ENCODE results near the gene CAT.

DNA sequence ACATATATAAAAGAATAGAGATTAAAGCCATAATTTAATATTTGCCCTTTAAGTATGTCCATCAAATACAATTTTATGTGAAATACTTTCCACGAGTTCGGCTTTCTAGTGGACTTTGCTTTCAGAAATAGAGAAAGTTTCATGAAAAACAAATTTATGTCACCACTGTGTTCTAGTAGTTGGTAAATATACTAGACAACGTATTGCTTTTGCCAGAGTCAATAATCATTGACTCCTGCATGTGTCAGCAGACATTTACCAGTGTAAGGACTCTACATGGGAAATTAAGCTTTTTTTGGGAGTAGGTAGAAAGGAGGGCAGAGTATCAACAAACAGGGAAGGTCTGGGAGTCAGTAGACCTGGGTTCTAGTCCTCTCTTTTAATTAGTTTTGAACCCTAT, 32.3 kb upstream of the CAT start:
- TF ChIP-seq CTCF (IDR thresholded peaks at IDR 0.05; ENCODE audit: insufficient read depth, low read length, poor library complexity, severe bottlenecking) (no peak), EZH2phosphoT487 (conservative IDR thresholded peaks at IDR 0.05; ENCODE audit: low read length) (no peak)
